GM21786 (cell line): ENCODE measurements around the gene TINAGL1.

Experiments used
- ATAC-seq: cut with Tn5 transposase; IDR thresholded peaks from one replicate; pipeline ENCODE4 v1.9.1; 2021; ENCODE audit not compliant: unreplicated experiment

The TINAGL1 gene

DNA sequence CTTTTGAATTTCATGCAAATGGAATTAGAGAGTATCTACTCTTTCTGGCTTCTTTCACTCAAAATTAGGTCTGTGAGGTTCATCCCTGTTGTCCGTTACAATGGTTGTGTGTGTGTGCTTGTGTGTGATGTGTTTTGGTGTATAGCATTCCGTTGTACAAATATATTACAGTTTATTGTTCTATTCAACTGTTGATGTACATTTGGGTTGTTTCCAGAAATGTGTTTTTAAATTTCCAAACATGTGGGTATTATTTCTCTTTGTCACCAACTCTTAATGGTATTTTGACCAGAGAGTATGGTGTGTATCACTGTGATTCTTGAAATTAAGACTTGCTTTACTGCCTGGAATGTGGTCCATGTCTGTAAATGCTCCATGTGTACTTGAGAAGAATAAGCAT, 24.3 kb downstream of the TINAGL1 start:
- no peak for ATAC-seq

DNA sequence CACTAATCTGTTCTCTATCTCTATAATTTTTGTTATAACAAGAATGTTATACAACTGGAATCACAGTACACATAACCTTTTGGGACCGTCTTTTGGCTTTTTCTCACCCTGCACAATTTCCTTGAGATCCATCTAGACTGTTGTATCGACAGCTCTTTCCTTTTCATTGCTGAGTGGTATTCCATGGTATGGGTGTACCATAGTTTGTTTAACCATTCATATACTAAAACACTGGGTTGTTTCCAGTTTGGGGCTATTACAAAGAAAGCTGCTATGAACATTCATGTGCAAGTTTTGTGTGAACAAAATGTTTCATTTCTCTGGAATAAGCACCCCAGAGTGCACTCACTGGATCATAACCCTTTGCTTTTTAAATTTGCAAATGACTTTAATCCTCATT, 25.8 kb downstream of the TINAGL1 start:
- ATAC-seq: no peak

DNA sequence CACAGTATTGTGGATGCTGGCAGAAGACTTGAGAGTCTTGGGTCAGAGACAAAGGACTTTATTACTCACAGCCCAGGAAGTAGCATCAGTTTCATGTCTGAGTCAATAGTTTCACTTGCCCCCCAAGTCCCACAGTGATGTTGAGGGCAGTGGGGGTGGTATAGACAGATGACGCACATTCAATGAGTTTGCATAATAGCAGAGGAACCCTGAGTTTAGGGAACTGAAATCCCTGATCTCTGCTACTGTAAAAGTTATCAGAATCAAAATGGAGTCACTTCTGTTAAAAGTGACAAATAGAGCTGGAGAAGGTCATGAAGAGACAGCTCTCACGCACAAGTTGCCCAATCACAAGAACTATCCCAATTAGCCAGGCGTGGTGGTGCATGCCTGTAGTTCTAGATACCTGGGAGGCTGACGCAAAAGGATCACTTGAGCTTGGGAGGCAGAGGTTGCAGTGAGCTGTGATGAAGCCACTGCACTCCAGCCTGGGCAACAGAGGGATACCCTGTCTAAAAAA, 29.7 kb downstream of the TINAGL1 start:
- peak; percentile 97 for ATAC-seq

DNA sequence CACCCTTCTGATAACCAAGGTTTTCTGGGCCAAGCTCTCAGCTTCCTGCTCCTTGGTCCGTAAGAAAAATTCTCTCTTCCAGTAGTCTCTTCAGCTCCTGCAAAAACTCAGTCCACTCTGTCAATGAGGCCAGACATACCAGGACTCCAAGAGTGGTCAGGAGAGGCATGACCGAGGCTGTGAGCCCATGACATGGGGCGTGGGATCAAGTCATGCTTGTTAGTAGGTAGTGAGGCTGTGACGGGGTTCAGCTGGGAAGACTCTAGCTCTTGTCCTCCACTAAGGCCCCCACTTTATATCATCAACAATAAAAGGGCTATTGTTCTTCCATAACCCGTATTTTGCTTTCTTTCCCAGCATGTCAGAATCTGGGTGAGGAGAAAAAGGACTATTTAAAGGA, 31.0 kb downstream of the TINAGL1 start:
- ATAC-seq: no peak

DNA sequence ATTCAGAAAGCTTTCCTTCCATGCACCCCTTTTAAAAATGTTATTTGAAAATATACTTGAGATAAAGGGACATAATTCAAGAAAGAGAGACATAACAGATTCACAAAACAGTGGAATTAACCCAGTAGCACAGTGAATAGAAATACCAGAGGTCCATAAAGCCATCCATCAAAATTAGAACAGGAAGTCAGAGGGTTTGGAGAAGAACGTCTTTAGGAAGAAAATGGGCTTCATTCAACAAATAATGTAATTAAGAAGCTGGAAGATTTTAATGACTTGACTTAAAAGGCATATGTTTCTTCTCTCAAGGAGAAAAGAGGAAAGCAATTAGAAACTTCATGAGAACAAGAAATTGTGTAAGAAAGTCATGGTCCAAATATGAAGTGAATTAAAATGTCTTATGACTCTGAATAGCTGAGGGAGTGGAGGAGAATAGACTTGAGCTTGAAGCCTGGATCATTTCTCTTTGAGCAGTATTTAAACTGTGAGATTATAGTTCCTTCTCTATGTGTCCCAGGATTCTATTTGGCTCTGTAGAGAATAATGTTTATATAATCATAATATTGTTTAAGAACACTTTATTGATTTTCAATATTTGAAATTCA, 33.3 kb downstream of the TINAGL1 start:
- no peak for ATAC-seq

DNA sequence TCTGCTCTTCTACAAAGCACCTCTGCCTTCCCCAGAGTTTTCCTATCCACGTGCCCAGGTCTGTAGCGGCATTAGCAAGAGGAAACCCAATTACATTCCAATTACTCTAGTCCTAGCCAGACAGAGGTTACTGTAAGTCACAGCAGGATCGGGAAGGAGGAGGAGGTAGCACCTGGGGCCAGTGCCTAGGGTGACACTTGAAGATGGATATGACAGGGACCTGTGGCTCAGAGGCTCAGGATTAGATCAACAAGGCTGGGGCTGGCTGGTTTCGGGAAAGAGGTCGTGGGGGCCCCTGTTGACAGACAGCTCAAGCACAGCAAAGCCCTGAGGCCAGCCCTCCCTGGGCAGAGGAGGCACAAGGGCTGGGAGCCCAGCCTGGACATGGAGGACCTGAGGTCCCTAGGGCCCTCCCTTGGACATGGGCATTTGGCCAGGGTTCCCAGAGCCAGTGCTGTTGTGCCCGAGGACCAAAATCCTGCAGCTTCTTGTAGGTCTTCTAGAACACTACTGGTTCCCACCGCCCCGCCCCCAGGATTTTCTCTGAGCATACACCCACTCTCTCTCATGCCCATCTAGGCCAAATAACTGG, 38.2 kb downstream of the TINAGL1 start:
- ATAC-seq: no peak

DNA sequence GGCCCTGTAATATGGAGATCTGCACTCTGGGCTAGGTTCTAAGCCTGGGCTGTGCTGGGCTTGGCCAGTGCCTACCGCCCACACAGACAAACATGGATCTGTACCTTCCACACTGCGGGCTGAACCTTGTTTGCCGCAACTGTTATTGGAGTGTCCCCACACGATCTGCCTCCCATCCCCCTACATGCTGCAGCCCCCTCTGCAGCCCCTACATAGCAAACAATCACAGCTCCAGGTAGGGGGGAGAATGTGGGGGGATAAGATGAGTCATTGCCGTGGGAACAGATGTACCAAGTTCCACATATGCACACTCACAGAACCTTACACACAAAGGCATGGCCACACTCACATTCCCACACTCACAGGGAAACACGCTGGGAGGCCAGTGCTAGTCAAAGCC, 39.1 kb downstream of the TINAGL1 start:
- no peak for ATAC-seq

DNA sequence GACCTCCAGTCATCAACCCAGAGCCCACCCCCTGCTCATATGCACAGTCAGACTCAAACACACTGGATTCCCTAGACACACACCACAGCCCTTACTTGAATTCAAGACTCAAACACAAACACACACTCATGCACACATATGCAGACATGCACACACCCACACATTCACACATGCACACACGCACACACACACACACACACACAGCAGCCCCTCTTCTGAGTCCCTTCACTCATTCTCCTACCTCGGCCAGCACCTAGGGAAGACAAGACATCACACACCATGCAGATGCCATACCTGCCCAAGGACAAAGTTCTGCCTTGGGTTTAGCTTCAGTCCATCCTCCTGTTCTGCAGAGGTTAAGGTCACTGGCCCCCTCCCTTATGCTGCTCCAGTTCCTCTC, 39.6 kb downstream of the TINAGL1 start:
- no peak for ATAC-seq

DNA sequence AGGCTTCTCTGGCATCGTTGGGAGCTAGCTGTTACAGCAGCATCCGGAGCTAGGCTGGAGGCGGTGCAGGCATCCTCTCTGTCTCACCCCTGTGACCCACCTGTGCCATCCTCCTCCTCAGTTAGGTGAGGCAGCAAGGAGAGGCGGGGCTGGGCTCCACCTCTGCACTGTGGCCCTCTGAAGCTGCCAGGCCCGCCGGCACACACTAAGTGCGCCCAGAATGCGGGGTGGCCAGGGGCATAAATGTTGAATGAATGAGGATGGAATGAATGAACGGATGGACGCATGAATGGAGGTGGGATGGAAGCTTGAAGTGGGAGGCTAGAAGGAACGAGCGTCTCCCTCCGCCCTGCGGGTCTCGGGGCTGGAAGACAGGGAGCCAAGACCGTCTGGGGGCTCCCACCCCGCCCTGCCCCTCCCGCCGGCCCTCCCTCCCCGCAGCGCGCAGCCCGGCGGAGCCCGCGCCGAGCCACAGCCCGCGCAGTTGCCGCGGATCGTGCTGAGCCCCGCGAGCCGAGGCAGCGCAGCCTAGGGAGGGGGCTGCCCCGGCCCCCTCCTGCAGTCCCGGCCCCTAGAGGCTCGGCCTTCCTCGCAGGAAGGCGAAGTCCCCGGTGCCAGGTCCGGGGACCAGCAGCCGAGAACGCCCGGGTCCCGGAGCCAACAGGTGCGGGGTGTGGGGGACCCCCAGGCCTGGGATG, 41.1 kb downstream of the TINAGL1 start, which contains the start of gene HCRTR1:
TSS of gene HCRTR1 (plus strand) at position 472 of the 698 bp plus-strand sequence. CDS start 1,504 bp downstream, outside the sequence.
- no peak for ATAC-seq

DNA sequence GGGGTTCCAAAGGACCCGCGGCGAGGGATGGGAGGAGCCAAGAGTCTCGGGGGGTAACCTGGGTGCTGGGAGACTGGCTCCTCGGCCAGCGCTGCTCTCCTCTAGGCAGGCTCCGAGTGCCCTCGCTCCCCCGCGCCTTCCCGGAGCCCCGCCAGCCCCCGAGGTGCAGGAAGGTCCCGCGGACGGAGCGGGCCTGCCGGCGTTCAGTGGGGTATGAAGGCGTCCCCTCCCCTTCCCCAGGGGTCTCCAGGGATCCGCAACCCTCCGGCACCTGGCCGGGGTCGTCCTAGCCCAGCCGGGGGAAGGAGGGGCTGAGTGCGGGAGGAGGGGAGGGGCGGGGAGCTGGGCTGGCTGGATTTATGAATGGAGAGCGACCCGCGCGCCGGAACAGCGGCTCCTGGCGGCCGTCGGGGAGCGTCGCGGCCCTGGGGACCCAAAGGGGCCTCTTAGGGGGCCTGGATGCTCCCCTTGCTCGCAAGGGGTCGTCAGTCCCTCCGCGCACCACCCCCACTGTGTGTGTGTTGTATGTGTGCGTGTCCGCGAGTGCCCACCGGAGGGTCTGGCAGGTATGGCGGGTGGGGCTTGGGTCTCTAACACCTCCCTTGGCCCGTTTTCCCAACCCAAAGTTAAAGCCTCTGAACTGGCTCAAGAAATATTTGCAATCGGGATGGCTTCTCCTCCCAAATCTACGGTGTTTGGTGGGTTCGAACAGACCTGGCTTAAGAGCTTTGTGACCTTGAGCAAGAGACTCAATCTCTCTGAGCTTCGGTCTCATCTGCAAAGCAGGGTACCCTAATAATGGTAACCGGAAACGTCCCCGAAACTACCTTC, 41.8 kb downstream of the TINAGL1 start:
- no peak for ATAC-seq

DNA sequence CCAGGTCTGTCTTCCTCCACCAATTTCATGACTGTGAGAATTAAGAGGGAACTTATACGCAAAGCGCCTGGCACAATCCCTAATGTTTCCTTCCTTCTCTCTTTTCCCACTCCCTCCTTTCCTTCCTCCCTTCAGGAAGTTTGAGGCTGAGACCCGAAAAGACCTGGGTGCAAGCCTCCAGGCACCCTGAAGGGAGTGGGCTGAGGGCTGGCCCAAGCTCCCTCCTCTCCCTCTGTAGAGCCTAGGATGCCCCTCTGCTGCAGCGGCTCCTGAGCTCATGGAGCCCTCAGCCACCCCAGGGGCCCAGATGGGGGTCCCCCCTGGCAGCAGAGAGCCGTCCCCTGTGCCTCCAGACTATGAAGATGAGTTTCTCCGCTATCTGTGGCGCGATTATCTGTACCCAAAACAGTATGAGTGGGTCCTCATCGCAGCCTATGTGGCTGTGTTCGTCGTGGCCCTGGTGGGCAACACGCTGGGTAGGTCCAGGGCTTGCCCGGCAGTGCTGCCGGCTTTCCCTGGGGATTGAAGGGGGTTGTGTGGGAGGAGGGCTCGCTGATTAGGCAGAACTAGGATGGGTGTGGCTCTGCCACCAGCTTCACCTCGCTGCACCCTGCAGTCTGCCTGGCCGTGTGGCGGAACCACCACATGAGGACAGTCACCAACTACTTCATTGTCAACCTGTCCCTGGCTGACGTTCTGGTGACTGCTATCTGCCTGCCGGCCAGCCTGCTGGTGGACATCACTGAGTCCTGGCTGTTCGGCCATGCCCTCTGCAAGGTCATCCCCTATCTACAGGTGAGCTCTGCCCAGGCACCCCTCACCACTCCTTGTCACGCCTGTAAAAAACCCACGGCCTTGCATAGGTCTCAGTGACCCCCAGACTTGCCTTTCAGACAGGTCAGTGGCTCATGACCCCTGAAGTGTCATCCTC, 42.9 kb downstream of the TINAGL1 start:
- ATAC-seq: no peak

DNA sequence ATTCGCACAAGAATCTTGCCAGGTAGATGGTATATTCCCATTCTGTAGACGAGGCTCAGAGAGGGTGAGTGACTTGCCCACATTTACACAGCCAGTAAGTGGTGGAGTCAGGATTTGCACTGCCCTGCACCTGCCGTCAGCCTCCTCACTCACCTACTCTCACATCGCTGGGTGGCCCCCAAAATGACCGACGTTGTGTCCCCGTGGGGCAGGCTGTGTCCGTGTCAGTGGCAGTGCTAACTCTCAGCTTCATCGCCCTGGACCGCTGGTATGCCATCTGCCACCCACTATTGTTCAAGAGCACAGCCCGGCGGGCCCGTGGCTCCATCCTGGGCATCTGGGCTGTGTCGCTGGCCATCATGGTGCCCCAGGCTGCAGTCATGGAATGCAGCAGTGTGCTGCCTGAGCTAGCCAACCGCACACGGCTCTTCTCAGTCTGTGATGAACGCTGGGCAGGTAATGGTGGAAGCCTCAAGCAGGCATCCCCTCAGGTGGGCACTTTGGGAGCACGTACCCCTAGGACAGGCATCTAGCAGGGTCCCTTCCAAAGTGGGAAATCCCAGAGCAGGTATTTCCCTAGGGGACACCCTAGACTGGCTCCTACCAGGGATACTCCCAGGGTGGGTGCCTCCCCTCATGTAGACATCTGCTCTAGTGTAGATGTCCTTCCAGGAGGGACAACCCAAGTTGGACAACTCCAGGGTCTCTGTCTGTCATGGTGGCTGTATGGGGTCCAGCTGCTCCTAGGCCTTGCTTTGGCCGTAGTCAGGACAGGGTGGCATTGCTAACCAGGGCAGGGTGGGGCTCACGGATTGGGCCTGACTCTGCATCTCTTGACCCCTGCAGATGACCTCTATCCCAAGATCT, 44.5 kb downstream of the TINAGL1 start:
- no peak for ATAC-seq

DNA sequence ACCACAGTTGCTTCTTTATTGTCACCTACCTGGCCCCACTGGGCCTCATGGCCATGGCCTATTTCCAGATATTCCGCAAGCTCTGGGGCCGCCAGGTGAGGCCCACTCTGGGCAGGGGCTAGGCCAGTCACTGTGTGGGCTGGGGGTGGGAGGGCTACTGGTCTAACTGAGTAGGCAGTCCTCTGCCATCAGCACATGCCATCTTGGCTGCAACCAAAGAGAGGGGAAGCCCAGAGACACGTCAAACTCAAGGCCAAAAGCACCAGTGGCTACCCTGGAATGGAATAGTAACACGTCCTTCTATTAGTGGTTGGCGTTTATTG, 45.1 kb downstream of the TINAGL1 start:
- no peak for ATAC-seq

DNA sequence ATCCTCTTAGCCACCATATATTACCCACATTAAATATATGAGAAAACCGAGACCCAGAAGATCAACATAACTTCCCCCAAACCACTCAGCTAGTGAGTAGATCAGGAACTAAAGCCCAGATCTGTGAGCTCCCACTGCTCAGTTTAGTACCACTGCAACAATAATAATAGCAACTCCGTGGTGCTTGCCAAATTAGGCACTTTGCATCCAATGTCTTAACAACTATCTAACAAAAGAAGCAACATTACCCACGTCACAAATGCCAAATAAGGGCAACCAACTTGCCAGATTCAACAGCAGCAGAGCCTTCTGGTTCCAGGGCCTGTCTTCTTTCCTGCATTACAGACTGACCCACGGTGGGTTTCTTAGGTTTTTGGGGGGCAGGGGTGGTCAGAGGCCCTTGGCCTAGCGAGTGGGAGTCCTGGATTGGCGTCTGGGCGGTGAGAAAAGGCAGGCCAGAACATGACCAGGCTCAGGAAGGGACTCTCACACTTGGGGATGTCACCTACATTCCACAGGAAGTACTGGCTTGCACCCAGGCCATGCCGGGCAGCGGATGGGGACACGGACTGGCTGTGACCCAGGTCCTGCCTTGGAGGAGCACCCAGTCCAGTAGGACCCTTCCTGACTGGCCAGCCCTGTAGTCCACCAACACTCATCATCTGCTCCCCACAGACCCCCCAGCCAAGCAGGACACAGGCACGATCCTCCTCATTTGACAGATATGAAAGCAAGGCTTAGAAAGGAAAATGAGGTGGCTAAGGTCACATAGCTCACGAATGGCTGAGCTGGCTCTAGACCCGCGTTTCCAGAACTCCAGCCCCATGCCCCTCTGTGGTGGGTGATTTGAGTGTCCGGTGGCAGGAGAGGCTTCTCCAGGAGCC, 45.8 kb downstream of the TINAGL1 start:
- no peak for ATAC-seq

DNA sequence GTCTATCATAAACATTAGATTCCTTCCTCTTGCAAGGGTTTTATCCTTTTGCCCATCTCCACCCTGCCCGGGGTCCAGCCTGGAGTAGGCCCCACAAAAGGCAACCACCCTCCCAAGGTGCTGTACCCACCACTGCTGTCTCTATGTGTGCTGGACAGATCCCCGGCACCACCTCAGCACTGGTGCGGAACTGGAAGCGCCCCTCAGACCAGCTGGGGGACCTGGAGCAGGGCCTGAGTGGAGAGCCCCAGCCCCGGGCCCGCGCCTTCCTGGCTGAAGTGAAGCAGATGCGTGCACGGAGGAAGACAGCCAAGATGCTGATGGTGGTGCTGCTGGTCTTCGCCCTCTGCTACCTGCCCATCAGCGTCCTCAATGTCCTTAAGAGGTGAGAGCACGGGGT, 47.0 kb downstream of the TINAGL1 start:
- ATAC-seq: no peak

DNA sequence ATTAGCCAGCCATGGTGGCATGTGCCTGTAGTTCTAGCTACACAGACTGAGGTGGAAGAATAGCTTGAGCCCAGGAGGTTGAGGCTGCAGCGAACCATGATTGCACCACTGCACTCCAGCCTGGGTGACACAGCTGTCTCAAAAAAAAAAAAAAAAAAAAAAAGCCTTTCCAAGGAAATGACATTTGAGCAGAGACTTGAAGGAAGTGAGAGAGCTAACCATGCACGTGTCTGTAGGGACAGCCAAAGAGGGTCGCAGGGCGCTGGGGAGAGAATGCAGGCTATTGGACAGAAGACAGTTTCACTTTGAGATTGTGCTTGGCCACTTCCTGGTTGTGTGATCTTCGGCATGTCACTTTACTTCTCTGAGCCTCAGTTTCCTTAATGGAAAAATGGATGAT, 48.0 kb downstream of the TINAGL1 start:
- no peak for ATAC-seq

DNA sequence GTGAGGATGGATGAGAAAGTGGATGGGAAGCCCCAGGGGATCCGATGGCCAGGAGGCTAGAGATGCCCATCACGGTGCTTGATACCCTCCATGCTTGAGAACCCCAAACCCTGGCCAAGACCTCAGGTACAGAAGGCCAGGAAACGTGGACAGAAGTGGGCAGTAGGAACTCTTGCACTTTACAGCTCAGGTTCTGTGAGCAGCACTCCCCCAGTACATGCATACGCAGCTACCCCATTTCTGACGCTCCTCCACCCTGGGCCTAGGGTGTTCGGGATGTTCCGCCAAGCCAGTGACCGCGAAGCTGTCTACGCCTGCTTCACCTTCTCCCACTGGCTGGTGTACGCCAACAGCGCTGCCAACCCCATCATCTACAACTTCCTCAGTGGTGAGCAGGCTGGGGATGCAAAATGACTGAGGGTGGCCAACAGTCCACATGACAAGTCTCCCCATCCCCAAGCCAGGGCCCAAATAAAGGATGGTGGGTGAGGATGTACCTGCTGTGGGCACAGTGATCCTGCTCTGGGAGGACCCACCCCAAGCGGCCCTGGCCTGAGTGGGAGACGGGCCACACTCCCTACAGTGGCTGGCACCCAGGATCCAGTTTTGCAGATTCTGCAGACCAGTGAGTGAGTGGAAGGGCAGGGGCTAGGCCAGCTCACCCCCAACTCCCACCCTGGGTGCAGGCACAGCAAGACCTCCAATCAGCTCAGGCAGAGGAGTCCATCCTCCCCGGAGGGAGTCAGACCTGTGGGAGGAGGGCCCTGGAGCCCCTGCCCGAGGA, 48.6 kb downstream of the TINAGL1 start:
- no peak for ATAC-seq
